NCI-H1417 (cell line): ENCODE data around the gene FITM2.

Experiments
- DNase-seq, 3 experiments: peaks; one replicate each; lab custom pipeline; 2025; lab: John Stamatoyannopoulos, UW

FITM2 gene

DNA sequence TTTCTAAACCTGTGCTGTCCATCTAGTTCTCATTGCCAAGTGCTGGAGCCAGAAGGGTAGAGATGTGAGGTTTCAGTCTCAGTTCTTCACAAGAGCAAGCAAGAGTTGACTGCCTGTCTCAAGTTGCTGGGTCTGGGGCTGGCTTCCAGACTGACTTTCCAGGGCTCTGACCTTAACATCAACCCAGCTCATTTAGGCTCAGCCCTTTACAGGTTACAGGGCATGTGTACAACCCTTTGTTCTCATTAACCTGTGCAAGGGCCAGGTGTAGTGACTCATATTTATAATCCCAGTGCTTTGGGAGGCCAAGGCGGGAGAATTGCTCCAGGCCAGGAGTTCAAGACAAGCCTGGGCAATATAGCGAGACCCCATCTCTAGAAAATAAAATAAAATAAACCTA is 30.6 kb downstream of the FITM2 start:
- no peak for DNase-seq

DNA sequence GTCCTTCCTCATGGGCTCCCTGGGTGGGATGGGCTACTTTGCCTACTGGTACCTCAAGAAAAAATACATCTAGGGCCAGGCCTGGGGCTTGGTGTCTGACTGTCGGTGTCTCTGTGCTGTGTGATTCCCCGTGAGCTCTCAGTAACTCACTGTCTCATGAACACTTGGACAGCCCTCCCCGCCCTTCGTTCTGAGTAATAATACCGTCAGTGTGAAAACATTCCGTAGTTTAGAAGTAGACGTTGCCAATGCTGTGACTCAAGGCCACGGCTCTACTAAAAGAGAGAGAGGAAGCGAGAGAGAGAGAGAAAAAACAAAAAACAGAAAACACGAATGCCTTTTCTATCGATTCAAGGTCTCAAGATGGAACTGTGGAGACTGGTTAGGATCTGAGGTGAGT is 31.8 kb downstream of the FITM2 start:
- no peak for DNase-seq

DNA sequence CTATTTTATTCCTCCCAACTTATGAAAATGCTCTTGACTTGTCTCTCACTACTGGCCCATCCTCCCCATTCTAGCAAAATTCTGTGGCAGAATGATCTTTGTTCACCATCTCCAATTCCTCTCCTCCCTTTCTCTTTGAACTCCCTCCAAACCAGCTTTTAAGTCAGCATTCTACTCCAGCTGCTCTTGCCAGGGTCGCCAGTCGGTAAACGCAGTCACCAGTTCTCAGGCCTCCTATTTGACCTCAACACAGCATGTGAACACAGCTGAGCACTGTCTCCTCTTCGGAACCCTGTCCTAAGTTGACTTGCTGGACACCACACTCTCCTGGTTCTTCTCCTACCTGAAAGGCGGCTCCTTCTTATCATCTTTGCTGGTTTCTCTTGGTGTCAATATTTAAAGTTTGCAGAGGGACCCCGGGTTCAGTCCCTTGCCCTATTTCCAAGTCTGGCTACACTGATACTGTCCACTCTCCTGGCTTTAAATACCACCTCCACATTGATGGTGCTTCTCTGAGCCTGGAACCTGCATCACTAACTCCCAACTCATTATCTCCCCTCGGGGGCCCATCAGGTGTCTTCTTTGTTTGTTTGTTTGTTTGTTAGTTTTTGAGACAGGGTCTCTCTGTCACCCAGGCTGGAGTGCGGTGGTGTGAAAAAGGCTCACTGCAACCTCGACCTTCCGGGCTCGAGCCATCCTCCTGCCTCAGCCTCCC is 36.5 kb downstream of the FITM2 start:
- DNase-seq: no peak

DNA sequence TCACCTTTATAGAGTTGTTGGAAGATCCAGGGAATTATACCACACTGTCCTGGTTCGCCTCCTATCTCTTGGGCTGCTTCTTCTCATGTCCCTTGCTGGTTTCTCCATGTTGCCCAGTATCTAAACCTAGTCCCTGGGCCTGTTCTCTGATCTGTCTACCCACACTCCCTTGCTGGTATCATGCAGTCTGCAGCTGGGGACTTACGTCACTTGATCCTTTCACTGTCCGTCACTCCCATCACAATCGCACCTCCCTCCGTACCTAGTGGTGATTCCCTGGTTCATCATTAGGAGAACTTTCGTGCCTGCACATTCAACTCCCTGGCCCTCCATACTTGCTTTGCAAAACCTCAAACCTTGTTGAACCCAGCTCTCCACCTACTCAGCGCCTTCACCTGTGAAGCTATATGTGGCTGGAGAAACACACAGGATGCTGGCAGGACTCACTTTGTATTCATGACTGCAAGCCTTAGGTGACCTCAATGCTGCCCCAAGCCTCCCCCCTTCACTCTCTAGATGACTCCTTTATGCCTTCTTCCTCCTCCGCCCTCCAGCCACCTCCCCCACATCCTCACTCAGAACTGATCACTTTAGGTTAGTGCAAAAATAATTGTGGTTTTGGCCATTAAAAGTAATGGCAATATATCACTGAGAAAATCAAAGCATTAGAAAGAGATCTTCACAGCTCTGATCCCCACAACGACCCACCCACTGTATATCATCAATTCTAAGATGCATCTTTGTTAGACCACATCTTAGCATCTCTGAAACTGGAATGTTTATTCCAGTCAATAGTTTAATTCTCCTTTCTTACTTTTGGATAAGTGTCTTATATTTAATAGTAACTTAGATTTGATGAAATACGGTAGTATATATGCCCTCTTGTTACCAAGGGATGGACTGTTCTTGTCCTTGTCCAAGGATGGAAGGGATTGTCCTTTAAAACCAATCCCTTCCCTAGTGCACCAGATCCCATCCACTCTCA is 37.5 kb downstream of the FITM2 start:
- DNase-seq: no peak

DNA sequence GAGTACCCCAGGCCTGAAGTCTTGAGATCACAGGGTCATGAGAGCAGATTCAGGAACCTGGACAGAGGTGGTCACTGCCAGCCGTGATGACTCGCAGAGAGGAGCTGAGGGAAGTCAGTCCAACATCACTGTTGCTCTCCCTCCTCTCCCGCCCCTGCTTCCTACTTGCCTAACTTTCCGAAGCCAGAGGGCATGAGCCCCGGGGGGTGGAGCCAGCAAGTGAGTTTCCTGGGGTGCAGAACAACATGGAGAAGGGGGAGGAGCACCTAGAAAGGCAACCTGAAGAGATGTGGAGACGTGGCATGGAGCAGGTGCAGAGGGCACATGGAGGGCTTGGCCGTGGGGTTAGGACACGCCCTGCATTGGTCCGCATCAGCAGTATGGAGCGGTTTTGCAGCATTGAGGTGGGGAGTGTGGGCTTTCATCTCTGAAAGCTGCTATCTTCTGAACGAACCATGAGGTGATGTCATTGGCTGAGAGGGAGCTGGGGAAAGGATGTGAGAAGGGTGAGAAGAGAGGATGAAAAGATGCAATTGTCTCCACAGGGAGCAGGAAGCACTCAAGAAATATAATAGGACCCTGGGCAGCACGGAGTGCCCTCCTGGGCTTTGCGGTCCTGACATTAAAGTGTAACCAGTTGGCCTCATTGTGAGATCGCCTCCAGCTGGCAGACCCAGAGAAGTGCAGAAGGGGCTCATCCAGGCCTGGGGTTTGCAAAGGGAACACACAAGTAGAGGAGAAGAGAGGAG is 38.9 kb downstream of the FITM2 start:
- DNase-seq: peak; percentile 26 to 80 (median 47)

DNA sequence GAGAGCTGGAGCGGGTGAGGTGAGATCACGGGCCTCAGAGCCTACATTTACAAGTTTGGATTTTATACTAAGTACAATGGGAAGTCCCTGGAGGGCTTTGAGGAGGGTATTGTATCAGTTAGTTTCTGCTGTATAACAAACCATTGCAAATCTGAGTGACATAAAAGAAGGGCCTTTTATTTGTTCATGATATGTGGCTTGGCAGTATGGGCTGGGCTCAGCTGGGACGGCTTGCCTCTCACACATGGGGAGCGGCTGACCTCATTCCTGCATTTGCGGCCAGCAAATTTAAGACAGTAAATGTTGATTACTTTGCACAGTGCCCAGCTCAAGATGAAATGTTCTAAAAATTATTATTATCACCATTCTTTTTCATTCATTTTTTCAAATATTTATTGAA is 42.2 kb downstream of the FITM2 start:
- no peak for DNase-seq

DNA sequence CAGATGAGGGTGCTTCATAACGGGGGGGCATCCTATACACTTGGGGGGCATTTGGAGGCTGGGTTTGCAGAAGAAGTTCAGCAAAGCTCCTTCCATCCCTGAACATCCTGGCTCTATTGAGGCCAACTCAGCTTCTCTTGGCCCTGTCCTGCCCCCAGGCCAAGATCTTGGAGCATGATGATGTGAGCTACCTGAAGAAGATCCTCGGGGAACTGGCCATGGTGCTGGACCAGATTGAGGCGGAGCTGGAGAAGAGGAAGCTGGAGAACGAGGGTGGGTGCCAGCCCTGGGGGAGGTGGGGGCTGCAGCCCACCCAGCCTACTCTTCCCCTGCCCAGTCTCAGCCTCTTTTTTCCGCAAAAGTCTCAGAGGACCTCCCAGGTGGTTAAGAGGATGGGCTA is 46.7 kb downstream of the FITM2 start:
- no peak for DNase-seq

DNA sequence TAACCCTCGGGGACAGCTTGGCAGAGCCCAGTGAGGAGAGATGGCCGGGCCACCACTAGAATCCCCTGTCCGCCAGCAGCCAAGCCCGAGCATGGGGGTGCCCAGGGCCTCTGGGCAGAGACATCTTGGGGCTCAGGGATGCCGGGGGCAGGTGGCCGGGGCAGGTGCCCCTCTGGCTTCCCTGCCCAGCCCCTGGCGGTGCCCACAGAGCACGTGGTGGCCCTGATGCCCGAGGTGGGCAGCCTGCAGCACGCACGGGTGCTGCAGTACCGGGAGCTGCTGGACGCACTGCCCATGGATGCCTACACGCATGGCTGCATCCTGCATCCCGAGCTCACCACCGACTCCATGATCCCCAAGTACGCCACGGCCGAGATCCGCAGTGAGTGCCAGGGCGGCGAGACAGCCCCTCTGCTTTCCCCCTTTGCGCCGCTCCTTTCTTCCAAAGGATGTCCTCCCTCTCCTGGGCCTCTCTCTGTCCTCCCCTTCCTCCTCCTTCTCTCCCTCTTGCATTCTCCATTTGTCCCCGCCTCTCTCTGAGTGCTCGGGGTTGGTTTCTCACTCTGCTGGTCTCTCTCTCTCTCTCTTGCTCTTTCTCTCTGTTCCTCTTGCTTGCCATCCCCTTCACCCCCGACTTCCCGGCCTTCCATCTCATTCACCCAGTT is 52.6 kb downstream of the FITM2 start:
- DNase-seq: no peak

DNA sequence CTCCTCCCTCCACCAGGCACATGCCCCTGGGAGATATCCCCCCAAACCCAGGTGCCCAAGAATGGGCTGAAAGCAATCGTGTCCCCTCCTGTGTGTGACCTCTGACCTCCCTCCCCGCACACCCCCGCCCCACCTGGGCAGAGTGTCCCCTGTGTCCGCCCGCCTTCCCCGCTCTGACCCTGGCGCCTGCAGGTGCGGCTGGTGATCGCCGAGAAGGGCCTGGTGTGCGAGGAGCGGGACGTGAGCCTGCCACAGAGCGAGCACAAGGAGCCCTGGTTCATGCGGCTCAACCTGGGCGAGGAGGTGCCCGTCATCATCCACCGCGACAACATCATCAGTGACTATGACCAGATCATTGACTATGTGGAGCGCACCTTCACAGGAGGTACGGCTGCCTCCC is 54.0 kb downstream of the FITM2 start:
- no peak for DNase-seq

DNA sequence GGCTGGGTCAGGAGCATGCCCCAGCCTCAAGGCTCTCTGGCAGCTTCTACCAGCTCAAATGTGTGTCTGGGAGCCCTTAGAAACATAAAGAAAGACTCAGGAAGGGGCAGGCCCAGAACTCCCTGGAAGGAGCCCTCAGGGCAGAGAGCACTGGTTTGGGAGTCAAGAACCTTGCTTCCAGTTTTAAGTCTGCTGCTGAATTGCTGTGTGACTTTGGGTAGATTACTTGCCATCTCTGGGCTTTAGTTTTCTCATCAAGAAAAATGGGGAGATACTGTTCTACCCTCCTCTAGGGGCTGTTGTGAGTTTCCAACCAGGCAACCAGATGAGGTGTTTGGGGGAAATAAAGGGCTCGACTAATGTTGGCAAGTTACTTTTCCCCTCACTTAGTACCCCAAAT is 55.1 kb downstream of the FITM2 start:
- DNase-seq: no peak

DNA sequence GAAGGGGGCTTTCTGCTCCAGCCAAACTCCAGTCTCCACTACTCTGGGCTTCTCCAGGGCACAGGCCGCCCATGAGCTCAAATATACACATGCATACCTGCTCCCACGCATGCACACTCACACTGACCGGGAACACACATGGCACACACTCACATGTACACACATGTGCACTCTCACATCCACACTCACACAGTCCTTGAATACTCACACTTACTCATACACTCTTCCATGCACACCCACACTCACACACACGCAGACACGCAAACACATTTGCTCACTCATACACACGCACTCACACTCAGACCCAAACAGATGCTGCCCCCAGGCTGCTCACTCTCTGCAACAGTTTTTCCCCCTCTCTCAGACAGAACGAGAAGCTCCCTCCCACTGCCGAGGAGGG is 56.9 kb downstream of the FITM2 start:
- DNase-seq: no peak

DNA sequence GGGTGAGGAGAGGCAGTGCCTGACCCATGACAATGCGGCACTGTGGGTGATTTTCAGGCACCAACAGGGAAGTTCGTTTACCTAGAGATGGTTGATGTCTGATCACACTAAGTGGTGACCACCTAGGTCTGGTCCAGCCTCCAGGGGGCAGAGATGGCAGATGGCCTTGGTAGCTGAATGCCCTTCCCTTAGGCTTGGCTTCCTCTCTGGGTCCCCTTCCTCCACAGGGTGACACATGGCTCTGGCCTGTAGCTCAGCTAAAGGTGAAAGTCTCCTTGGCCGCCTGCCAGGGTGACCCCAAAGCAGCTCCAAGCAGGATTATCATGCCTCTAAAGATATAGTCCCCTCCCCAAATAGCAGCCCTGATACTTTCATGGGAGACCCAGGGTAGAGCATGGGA is 57.5 kb downstream of the FITM2 start:
- peak in 1 of 3 experiments; percentile 9 for DNase-seq
